T-cell (primary cell): ENCODE measurements around the gene PCDHA13. TPM values are rescaled to one million over a fixed set of nuclear protein-coding genes. Genes with fewer than 3 reads are reported as not detected.
"Not testable (repeated sequence)": the region's sequence is repeated elsewhere in the genome, so short reads cannot be mapped to it uniquely, and the experiment has no call there.

Experiments
- ATAC-seq, 4 experiments: fragments of 200-7000 bp in 3 of 4; fragments of 150-1000 bp in 1 of 4; cut with Tn5 transposase; replicated peaks in 1 of 4; 1 replicate in 3 of 4; 2 replicates in 1 of 4; pipeline ENCODE4 v1.10.0; 2021; ENCODE audit warnings: moderate library complexity in 3 of 4, mild to moderate bottlenecking in 2 of 4, moderate number of reproducible peaks in 1 of 4
- CTCF ChIA-PET, 2 donors: fragments of 300-600 bp; sonication (Branson Sonifier 250); formaldehyde crosslinking; loops; one replicate each; lab custom pipeline; 2022; ENCODE audit warnings: antibody characterized with exemption in 2 of 2; lab: Charles Lee
- POLR2A ChIA-PET, 2 donors: fragments of 300-600 bp; sonication (Branson Sonifier 250); formaldehyde crosslinking; loops; one replicate each; lab custom pipeline; 2022; ENCODE audit warnings: antibody characterized with exemption in 2 of 2; lab: Charles Lee
- DNase-seq, 35 experiments: peaks; one replicate each; pipeline versions ENCODE4 v3.0.0 to v3.0.0-alpha.2; 2013 to 2023
- H3K27ac ChIP-seq: one replicate; pipeline ENCODE4 v1.5.1; 2013; ENCODE audit warnings: low read length
- H3K27me3 ChIP-seq, 2 experiments: replicated peaks in 1 of 2; 1 replicate in 1 of 2; 2 replicates in 1 of 2; pipeline versions ENCODE4 v1.6.1 to v1.7.0; 2013; ENCODE audit warnings: low read length in 1 of 2, mixed read lengths in 1 of 2; ENCODE audit not compliant: control insufficient read depth in 2 of 2, insufficient read depth in 2 of 2; ENCODE audit errors: extremely low read depth in 1 of 2
- H3K36me3 ChIP-seq, 2 donors: 1 replicate in 1 of 2; 2 replicates in 1 of 2; pipeline versions ENCODE4 v1.6.1 to v1.7.0; 2013; ENCODE audit warnings: low read length in 1 of 2; ENCODE audit not compliant: control insufficient read depth in 2 of 2, insufficient read depth in 1 of 2; ENCODE audit errors: extremely low read depth in 1 of 2
- H3K4me1 ChIP-seq, 2 experiments: 1 replicate in 1 of 2; 2 replicates in 1 of 2; pipeline versions ENCODE4 v1.6.1 to v1.7.0; 2013; ENCODE audit warnings: low read length in 2 of 2, mixed read lengths in 1 of 2; ENCODE audit not compliant: insufficient read depth in 2 of 2, control insufficient read depth in 1 of 2; ENCODE audit errors: extremely low read depth in 1 of 2
- H3K4me3 ChIP-seq, 2 donors: 1 replicate in 1 of 2; 2 replicates in 1 of 2; pipeline versions ENCODE4 v1.5.1 to v1.7.0; 2013; ENCODE audit warnings: mild to moderate bottlenecking in 2 of 2, low read length in 1 of 2, moderate library complexity in 1 of 2; ENCODE audit not compliant: control insufficient read depth in 1 of 2; ENCODE audit errors: extremely low read depth in 1 of 2
- H3K9me3 ChIP-seq: 2 replicates; pipeline ENCODE4 v1.7.0; 2013
- H3K27ac Mint-ChIP-seq, 2 donors: one replicate each; pipeline ENCODE4 v1.8.0; 2020 to 2021; ENCODE audit warnings: mild to moderate bottlenecking in 2 of 2, mixed read lengths in 2 of 2
- H3K27me3 Mint-ChIP-seq, 2 donors: one replicate each; pipeline ENCODE4 v1.8.0; 2021 to 2022; ENCODE audit warnings: mixed read lengths in 2 of 2
- H3K36me3 Mint-ChIP-seq: one replicate; pipeline ENCODE4 v1.8.0; 2021; ENCODE audit warnings: mixed read lengths
- H3K4me1 Mint-ChIP-seq, 3 donors: one replicate each; pipeline ENCODE4 v1.8.0; 2020 to 2022; ENCODE audit warnings: mixed read lengths in 3 of 3, mild to moderate bottlenecking in 1 of 3
- H3K4me3 Mint-ChIP-seq, 3 donors: one replicate each; pipeline ENCODE4 v1.8.0; 2020 to 2022; ENCODE audit warnings: mild to moderate bottlenecking in 3 of 3, mixed read lengths in 3 of 3, moderate library complexity in 3 of 3
- H3K9me3 Mint-ChIP-seq, 3 donors: one replicate each; pipeline ENCODE4 v1.8.0; 2020 to 2022; ENCODE audit warnings: mixed read lengths in 3 of 3
- WGBS: methylation state at CpG from one replicate; pipeline ENCODE4 v1.1.5; 2013; ENCODE audit warnings: missing lambda C conversion rate; ENCODE audit not compliant: insufficient coverage; 5-methylcytosine and 5-hydroxymethylcytosine counted together
- total RNA-seq, 35 experiments: library from RNA in 6 of 35; stranded (reverse) in 6 of 35; fragments of 120-200 nt in 1 of 35; gene quantifications; one replicate each; pipeline versions ENCODE4 v1.2.1 to v1.2.4 and lab custom pipeline; 2013 to 2026

The PCDHA13 gene
- total RNA-seq, 5 donors from 2014 or later (not counting 1 experiment from before 2014, with no cell fraction given), result not detected

DNA sequence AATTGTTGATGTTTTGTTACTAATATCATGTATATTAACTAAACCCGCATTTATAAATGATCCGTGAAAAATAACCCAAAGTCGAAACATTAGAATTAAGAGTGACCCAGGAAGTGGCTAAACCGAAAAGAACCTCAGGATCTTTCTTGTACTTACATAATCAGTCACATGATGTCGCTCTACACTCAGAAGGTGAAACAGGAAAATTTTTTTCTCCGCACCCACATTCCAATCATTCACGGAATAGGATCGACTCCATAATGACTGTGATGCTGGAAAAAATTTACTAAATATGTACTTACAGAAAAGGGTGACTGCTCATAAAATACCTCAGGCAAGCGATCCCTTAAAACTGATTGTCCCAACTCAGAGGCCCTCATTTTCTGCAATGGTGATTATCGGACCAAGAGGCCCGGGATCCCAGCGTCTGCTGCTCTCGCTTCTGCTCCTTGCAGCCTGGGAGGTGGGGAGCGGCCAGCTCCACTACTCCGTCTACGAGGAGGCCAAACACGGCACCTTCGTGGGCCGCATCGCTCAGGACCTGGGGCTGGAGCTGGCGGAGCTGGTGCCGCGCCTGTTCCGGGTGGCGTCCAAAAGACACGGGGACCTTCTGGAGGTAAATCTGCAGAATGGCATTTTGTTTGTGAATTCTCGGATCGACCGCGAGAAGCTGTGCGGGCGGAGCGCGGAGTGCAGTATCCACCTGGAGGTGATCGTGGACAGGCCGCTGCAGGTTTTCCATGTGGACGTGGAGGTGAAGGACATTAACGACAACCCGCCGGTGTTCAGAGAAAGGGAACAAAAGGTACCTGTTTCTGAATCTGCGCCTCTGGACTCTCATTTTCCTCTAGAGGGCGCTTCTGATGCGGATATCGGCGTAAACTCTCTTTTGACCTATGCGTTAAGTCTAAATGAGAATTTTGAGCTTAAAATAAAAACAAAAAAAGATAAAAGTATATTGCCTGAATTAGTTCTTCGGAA is 6.5 kb upstream of the PCDHA13 start, which contains the start of gene PCDHA12:
TSS of gene PCDHA12 (plus strand) at position 224 of the 981 bp plus-strand sequence. CDS start at position 389, 165 bp downstream.
- DNase-seq (no peak), ATAC-seq (no peak)
- H3K36me3 ChIP-seq, result no peaks in the 10 kb centered on the region
- ChIA-PET POLR2A (no interaction called here), CTCF (no interaction called here)
- peaks cover 2 to 18% of the 10 kb centered on the region in 2 experiments for H3K27me3 ChIP-seq
- H3K4me1 Mint-ChIP-seq, result no peaks in the 10 kb centered on the region
- no peak within 1 kb of the TSS for H3K27ac ChIP-seq
- H3K27me3 Mint-ChIP-seq, result peaks cover 29 to 40% of the 10 kb centered on the region in 2 donors
- H3K9me3 Mint-ChIP-seq, result peaks cover 7 to 23% (median 16%) of the 10 kb centered on the region in 3 donors
- WGBS, result 32% methylated on average over 36 of the region's 47 CpGs
- H3K36me3 Mint-ChIP-seq, result peaks cover 4% of the 10 kb centered on the region
- H3K27ac Mint-ChIP-seq, result no peak within 1 kb of the TSS
- H3K4me3 ChIP-seq, result no peak within 1 kb of the TSS
- no peak within 1 kb of the TSS for H3K4me3 Mint-ChIP-seq
- no peaks in the 10 kb centered on the region for H3K4me1 ChIP-seq
- H3K9me3 ChIP-seq, result no peaks in the 10 kb centered on the region

DNA sequence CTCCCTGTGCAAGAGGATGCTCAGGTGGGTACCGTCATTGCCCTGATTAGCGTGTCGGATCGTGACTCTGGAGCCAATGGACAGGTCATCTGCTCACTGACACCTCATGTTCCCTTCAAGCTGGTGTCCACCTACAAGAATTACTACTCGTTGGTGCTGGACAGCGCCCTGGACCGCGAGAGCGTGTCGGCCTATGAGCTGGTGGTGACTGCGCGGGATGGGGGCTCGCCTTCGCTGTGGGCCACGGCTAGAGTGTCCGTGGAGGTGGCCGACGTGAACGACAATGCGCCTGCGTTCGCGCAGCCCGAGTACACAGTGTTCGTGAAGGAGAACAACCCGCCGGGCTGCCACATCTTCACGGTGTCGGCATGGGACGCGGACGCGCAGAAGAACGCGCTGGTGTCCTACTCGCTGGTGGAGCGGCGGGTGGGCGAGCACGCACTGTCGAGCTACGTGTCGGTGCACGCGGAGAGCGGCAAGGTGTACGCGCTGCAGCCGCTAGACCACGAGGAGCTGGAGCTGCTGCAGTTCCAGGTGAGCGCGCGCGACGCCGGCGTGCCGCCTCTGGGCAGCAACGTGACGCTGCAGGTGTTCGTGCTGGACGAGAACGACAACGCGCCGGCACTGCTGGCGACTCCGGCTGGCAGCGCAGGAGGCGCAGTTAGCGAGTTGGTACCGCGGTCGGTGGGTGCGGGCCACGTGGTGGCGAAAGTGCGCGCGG is 5.2 kb upstream of the PCDHA13 start:
- WGBS, result 62% methylated on average over 79 of the region's 80 CpGs
- DNase-seq, POLR2A ChIA-PET, H3K36me3 ChIP-seq, ATAC-seq, H3K4me1 Mint-ChIP-seq, CTCF ChIA-PET, H3K4me3 Mint-ChIP-seq, H3K27ac ChIP-seq, H3K36me3 Mint-ChIP-seq, H3K4me1 ChIP-seq, H3K4me3 ChIP-seq, H3K9me3 ChIP-seq, H3K27ac Mint-ChIP-seq: not testable (repeated sequence)
- H3K27me3 ChIP-seq, result peaks cover 3 to 12% of the 10 kb centered on the region in 2 experiments
- peaks cover 17 to 34% (median 22%) of the 10 kb centered on the region in 3 donors for H3K9me3 Mint-ChIP-seq
- peaks cover 41 to 50% of the 10 kb centered on the region in 2 donors for H3K27me3 Mint-ChIP-seq

DNA sequence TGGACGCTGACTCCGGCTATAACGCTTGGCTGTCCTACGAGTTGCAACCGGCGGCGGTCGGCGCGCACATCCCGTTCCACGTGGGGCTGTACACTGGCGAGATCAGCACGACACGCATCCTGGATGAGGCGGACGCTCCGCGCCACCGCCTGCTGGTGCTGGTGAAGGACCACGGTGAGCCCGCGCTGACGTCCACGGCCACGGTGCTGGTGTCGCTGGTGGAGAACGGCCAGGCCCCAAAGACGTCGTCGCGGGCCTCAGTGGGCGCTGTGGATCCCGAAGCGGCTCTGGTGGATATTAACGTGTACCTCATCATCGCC is 4.7 kb upstream of the PCDHA13 start:
- no peak for DNase-seq
- H3K27me3 Mint-ChIP-seq, result peaks cover 43 to 49% of the 10 kb centered on the region in 2 donors

DNA sequence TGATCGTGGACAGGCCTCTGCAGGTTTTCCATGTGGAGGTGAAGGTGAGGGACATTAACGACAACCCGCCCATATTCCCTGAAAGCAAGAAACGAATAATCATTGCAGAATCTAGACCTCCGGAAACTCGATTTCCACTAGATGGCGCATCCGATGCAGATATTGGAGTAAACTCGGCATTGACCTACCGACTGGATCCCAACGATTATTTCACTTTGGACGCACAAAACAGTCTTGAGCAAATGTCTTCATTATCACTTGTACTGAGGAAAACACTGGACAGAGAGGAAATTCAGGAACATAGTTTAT is 621 bp downstream of the PCDHA13 start:
- no peaks in the 10 kb centered on the region for H3K4me1 Mint-ChIP-seq
- H3K27me3 Mint-ChIP-seq, result peaks cover 34 to 35% of the 10 kb centered on the region in 2 donors
- no peak overlapping the region for H3K4me3 ChIP-seq
- H3K9me3 ChIP-seq, result no peaks in the 10 kb centered on the region
- no peak for DNase-seq
- ChIA-PET CTCF (no interaction called here), POLR2A (no interaction called here)
- 24% methylated on average over 7 of the region's 12 CpGs for WGBS
- H3K4me3 Mint-ChIP-seq, result no peak overlapping the region
- no peaks in the 10 kb centered on the region for H3K4me1 ChIP-seq
- peaks cover 11% of the 10 kb centered on the region for H3K36me3 Mint-ChIP-seq
- peaks cover 4 to 19% of the 10 kb centered on the region in 2 experiments for H3K27me3 ChIP-seq
- no peaks in the 10 kb centered on the region for H3K36me3 ChIP-seq
- H3K9me3 Mint-ChIP-seq, result peaks cover 19 to 38% (median 19%) of the 10 kb centered on the region in 3 donors
- no peak overlapping the region for H3K27ac Mint-ChIP-seq
- no peak for ATAC-seq
- H3K27ac ChIP-seq, result no peak overlapping the region

More for the DNA sequence above, 4.7 kb upstream of the PCDHA13 start:
- Histone ChIP-seq H3K4me1 (no peaks in the 10 kb centered on the region), H3K9me3 (no peaks in the 10 kb centered on the region), H3K27ac (no peak overlapping the region), H3K4me3 (no peak overlapping the region), H3K36me3 (no peaks in the 10 kb centered on the region), H3K27me3 (peaks cover 4 to 16% of the 10 kb centered on the region in 2 experiments)
- CTCF ChIA-PET, result no interaction called here
- no peak for ATAC-seq
- Mint-ChIP-seq H3K36me3 (peaks cover 9% of the 10 kb centered on the region), H3K4me1 (no peaks in the 10 kb centered on the region), H3K9me3 (peaks cover 19 to 35% (median 24%) of the 10 kb centered on the region in 3 donors), H3K27ac (no peak overlapping the region), H3K4me3 (no peak overlapping the region)
- WGBS, result 52% methylated on average over 37 of the region's 37 CpGs
- POLR2A ChIA-PET, result no interaction called here

DNA sequence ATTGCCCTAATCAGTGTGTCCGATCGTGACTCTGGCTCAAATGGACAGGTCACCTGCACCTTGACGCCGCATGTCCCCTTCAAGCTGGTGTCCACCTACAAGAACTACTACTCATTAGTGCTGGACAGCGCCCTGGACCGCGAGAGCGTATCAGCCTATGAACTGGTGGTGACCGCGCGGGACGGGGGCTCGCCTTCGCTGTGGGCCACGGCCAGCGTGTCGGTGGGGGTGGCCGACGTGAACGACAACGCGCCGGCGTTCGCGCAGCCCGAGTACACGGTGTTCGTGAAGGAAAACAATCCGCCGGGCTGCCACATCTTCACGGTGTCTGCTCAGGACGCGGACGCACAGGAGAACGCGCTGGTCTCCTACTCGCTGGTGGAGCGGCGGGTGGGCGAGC is 1.4 kb downstream of the PCDHA13 start:
- WGBS, result 62% methylated on average over 41 of the region's 41 CpGs
- Mint-ChIP-seq H3K4me3 (no peak overlapping the region), H3K27ac (no peak overlapping the region), H3K4me1 (no peaks in the 10 kb centered on the region), H3K36me3 (peaks cover 11% of the 10 kb centered on the region), H3K27me3 (peaks cover 34 to 36% of the 10 kb centered on the region in 2 donors), H3K9me3 (peaks cover 20 to 38% (median 22%) of the 10 kb centered on the region in 3 donors)
- Histone ChIP-seq H3K4me3 (no peak overlapping the region), H3K36me3 (no peaks in the 10 kb centered on the region), H3K27me3 (peaks cover 4 to 19% of the 10 kb centered on the region in 2 experiments), H3K4me1 (no peaks in the 10 kb centered on the region), H3K27ac (no peak overlapping the region), H3K9me3 (no peaks in the 10 kb centered on the region)
- ChIA-PET POLR2A (no interaction called here), CTCF (no interaction called here)
- no peak for ATAC-seq
- no peak for DNase-seq

DNA sequence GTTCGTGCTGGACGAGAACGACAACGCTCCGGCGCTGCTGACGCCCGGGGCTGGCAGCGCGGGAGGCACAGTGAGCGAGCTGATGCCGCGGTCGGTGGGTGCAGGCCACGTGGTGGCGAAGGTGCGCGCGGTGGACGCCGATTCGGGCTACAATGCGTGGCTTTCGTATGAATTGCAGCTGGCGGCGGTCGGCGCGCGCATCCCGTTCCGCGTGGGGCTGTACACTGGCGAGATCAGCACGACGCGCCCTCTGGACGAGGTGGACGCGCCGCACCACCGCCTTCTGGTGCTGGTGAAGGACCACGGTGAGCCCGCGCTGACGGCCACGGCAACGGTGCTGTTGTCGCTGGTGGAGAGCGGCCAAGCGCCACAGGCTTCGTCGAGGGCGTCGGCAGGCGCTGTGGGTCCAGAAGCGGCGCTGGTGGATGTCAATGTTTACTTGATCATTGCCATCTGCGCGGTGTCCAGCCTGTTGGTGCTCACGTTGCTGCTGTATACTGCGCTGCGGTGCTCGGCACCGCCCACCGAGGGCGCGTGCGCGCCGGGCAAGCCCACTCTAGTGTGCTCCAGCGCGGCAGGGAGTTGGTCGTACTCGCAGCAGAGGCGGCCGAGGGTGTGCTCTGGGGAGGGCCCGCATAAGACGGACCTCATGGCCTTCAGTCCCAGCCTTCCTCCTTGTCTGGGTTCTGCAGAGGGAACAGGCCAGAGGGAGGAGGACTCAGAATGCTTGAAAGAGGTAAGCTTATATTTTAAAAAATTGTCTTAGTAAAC is 2.2 kb downstream of the PCDHA13 start:
- Histone ChIP-seq H3K27ac (no peak overlapping the region), H3K4me3 (no peak overlapping the region), H3K27me3 (peaks cover 4 to 19% of the 10 kb centered on the region in 2 experiments), H3K36me3 (no peaks in the 10 kb centered on the region), H3K9me3 (no peaks in the 10 kb centered on the region), H3K4me1 (no peaks in the 10 kb centered on the region)
- H3K27me3 Mint-ChIP-seq, result peaks cover 31 to 34% of the 10 kb centered on the region in 2 donors
- ChIA-PET CTCF (no interaction called here), POLR2A (no interaction called here)
- peaks cover 20 to 34% (median 22%) of the 10 kb centered on the region in 3 donors for H3K9me3 Mint-ChIP-seq
- no peak overlapping the region for H3K4me3 Mint-ChIP-seq
- no peaks in the 10 kb centered on the region for H3K4me1 Mint-ChIP-seq
- DNase-seq (no peak), ATAC-seq (no peak)
- 56% methylated on average over 79 of the region's 79 CpGs for WGBS
- H3K36me3 Mint-ChIP-seq, result peaks cover 11% of the 10 kb centered on the region
- no peak overlapping the region for H3K27ac Mint-ChIP-seq
